GM06990 (cell line): ENCODE measurements around the gene TYSND1.

Source experiments
- DNase-seq: peaks from one replicate; pipeline ENCODE4 v3.0.0-alpha.2; 2011; ENCODE audit not compliant: insufficient read length; ENCODE audit errors: extremely low read depth
- H3K27me3 ChIP-seq: replicated peaks from 2 replicates; pipeline ENCODE4 v1.6.0; 2011; ENCODE audit warnings: low read length; ENCODE audit not compliant: control insufficient read depth, insufficient read depth
- H3K36me3 ChIP-seq: 2 replicates; pipeline ENCODE4 v1.5.1; 2011; ENCODE audit warnings: low read length; ENCODE audit not compliant: control insufficient read depth, insufficient read depth
- H3K4me3 ChIP-seq: replicated peaks from 2 replicates; pipeline ENCODE4 v1.5.1; 2011; ENCODE audit warnings: low read depth, mild to moderate bottlenecking, control low read depth, low read length
- CTCF ChIP-seq: IDR thresholded peaks from 2 replicates; pipeline ENCODE4 v1.5.1; 2011; ENCODE audit warnings: low read length, control low read depth, mild to moderate bottlenecking, inconsistent platforms; ENCODE audit not compliant: insufficient read depth, poor library complexity, severe bottlenecking

The TYSND1 gene

GRCh38 chr10:70090951-70091350 is 55.5 kb downstream of the TYSND1 start:
- Histone ChIP-seq H3K27me3 (no peaks in the 10 kb centered on the region; the same call in 1 of the 2 replicates), H3K4me3 (no peak overlapping the region), H3K36me3 (no peaks in the 10 kb centered on the region)
- TF ChIP-seq CTCF: no peak
- no peak for DNase-seq

GRCh38 chr10:70090013-70090412 is 56.5 kb downstream of the TYSND1 start:
- TF ChIP-seq CTCF: no peak

DNA sequence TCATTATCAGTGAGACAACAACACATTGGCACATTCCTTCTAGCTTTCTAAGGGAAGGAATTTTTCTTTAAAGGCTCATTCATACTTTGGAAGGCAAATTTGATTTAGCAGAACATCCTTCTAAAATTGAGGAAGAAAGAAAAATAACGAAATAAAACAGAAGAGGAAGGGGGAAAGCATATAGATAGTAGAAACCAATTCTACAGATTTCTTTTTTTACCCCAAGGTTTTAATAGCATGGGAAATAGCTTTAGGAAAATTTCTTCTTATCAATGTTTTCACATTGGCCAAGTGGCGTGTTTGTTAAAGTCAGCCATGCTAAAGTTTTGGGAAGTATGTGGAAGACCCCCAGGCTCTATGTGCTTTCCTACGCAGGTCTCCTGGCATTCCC is 58.2 kb downstream of the TYSND1 start:
- no peak for TF ChIP-seq CTCF
- no peak for DNase-seq
- H3K36me3 ChIP-seq: no peaks in the 10 kb centered on the region
- no peaks in the 10 kb centered on the region; the same call in 1 of the 2 replicates for H3K27me3 ChIP-seq
- no peak overlapping the region for H3K4me3 ChIP-seq

More at GRCh38 chr10:70090013-70090412, 56.5 kb downstream of the TYSND1 start:
- Histone ChIP-seq H3K36me3 (no peaks in the 10 kb centered on the region), H3K4me3 (no peak overlapping the region), H3K27me3 (no peaks in the 10 kb centered on the region; the same call in 1 of the 2 replicates)
- DNase-seq: no peak
